ENCODE results near the gene XKR7. TPM values are rescaled to one million over a fixed set of nuclear protein-coding genes. Genes with fewer than 3 reads are reported as not detected.

The XKR7 gene
- total and polyA plus RNA-seq, 2 donors (not counting 3 experiments of a cell fraction or from before 2014, with no cell fraction given) = 0.04 TPM; not detected in 1

GRCh38 chr20:31956556-31957526 lies 11.1 kb upstream of the XKR7 start:
- H3K9me3 ChIP-seq (replicated peaks; ENCODE audit: control insufficient read depth, insufficient read depth, low read length) = no peaks in the 10 kb centered on the region
- no peak overlapping the region for H3K9ac ChIP-seq (replicated peaks; ENCODE audit: extremely low read depth, insufficient read depth, low read length)
- no peak overlapping the region for H3K27ac ChIP-seq (ENCODE audit: insufficient read depth, low read depth, low read length)
- no peaks in the 10 kb centered on the region for H3K4me1 ChIP-seq (ENCODE audit: control insufficient read depth, extremely low read depth, insufficient read depth, low read length)
- BruUV-seq (replicated peaks) = no TSS peak
- no peak for DNase-seq (ENCODE audit: low read depth, low spot score)
- H3K9me1 ChIP-seq (replicated peaks; ENCODE audit: control insufficient read depth, extremely low read depth, insufficient read depth, low read length) = no peaks in the 10 kb centered on the region
- no peaks in the 10 kb centered on the region for H4K20me1 ChIP-seq (replicated peaks; ENCODE audit: control insufficient read depth, extremely low read depth, insufficient read depth, low read length)
- H3K36me3 ChIP-seq (ENCODE audit: control insufficient read depth in 2 of 2, extremely low read depth in 1 of 2, insufficient read depth in 2 of 2, low read length in 2 of 2) = no peaks in the 10 kb centered on the region
- TF ChIP-seq MYC (IDR thresholded peaks at IDR 0.05; ENCODE audit: low read depth, low read length) = no peak
- ChIA-PET POLR2A (no interaction called here), CTCF (interaction anchor here (1.1 to 1.3 kb wide), 3 partner anchors 10 to 134 kb away, joined by 3 to 7 read pairs (median 3); no protein-coding TSS in a partner anchor)
- FAIRE-seq = no peak
- H3K27me3 ChIP-seq (ENCODE audit: control insufficient read depth in 2 of 2, insufficient read depth in 2 of 2, low read length in 2 of 2) = peaks cover 3 to 5% of the 10 kb centered on the region in 2 experiments
- dilution Hi-C loops (cut with MboI; ENCODE audit: extremely low pct_ligation_motif_present, low sequenced_read_pairs) (no loop called here), intact Hi-C loops (cut with micrococcal nuclease) (no loop called here)
- H3K79me2 ChIP-seq (ENCODE audit: control insufficient read depth, insufficient read depth, low read length) = no peaks in the 10 kb centered on the region
- no peak overlapping the region for H3K4me2 ChIP-seq (ENCODE audit: insufficient read depth, low read length)
- H3K4me3 ChIP-seq (replicated peaks in 1 of 3; ENCODE audit: insufficient read depth in 1 of 3, low read depth in 1 of 3, low read length in 3 of 3) = no peak overlapping the region
- H2AFZ ChIP-seq (ENCODE audit: low read depth, low read length) = no peak overlapping the region

GRCh38 chr20:31962761-31963160 lies 5.2 kb upstream of the XKR7 start:
- Histone ChIP-seq H2AFZ (ENCODE audit: low read depth, low read length) (no peak overlapping the region), H3K4me3 (replicated peaks in 1 of 3; ENCODE audit: insufficient read depth in 1 of 3, low read depth in 1 of 3, low read length in 3 of 3) (no peak overlapping the region), H3K27ac (ENCODE audit: insufficient read depth, low read depth, low read length) (no peak overlapping the region), H3K27me3 (ENCODE audit: control insufficient read depth in 2 of 2, insufficient read depth in 2 of 2, low read length in 2 of 2) (peaks cover 24 to 27% of the 10 kb centered on the region in 2 experiments), H3K9ac (replicated peaks; ENCODE audit: extremely low read depth, insufficient read depth, low read length) (no peak overlapping the region), H3K79me2 (ENCODE audit: control insufficient read depth, insufficient read depth, low read length) (no peaks in the 10 kb centered on the region), H3K4me2 (ENCODE audit: insufficient read depth, low read length) (no peak overlapping the region), H4K20me1 (replicated peaks; ENCODE audit: control insufficient read depth, extremely low read depth, insufficient read depth, low read length) (no peaks in the 10 kb centered on the region), H3K4me1 (ENCODE audit: control insufficient read depth, extremely low read depth, insufficient read depth, low read length) (no peaks in the 10 kb centered on the region), H3K36me3 (ENCODE audit: control insufficient read depth in 2 of 2, extremely low read depth in 1 of 2, insufficient read depth in 2 of 2, low read length in 2 of 2) (no peaks in the 10 kb centered on the region), H3K9me1 (replicated peaks; ENCODE audit: control insufficient read depth, extremely low read depth, insufficient read depth, low read length) (no peaks in the 10 kb centered on the region), H3K9me3 (replicated peaks; ENCODE audit: control insufficient read depth, insufficient read depth, low read length) (no peaks in the 10 kb centered on the region)
- ChIA-PET POLR2A (no interaction called here), CTCF (interaction anchor here (3.7 kb wide), 1 partner anchor 10 kb away, joined by 24 read pairs; the partner anchor contains the start of gene PDRG1)
- intact Hi-C loops (cut with micrococcal nuclease) (no loop called here), dilution Hi-C loops (cut with MboI; ENCODE audit: extremely low pct_ligation_motif_present, low sequenced_read_pairs) (no loop called here)
- TF ChIP-seq EZH2 (IDR thresholded peaks at IDR 0.05; ENCODE audit: borderline replicate concordance, low read depth, low read length, severe bottlenecking) = no peak
- TF ChIP-seq FOS (IDR thresholded peaks at IDR 0.05; ENCODE audit: borderline replicate concordance, insufficient read depth, low read length) = no peak
- no peak for TF ChIP-seq MYC (IDR thresholded peaks at IDR 0.05; ENCODE audit: low read depth, low read length)
- no peak for TF ChIP-seq CTCF (IDR thresholded peaks at IDR 0.05; ENCODE audit: extremely low read depth in 1 of 2, insufficient read depth in 1 of 2, low read depth in 1 of 2, low read length in 2 of 2)
- TF ChIP-seq JUN (IDR thresholded peaks at IDR 0.05; ENCODE audit: borderline replicate concordance, insufficient read depth, insufficient read length, low read depth) = no peak
- TF ChIP-seq MAX (IDR thresholded peaks at IDR 0.05; ENCODE audit: insufficient read depth, insufficient read length) = no peak
- TF ChIP-seq POLR2A (IDR thresholded peaks at IDR 0.05; ENCODE audit: low read depth, low read length) = no peak
- TF ChIP-seq POLR2AphosphoS5 (IDR thresholded peaks at IDR 0.05; ENCODE audit: insufficient read depth, low read depth, low read length) = no peak
- TF ChIP-seq GATA2 (IDR thresholded peaks at IDR 0.05; ENCODE audit: insufficient read depth, insufficient read length, low read depth, low read length) = no peak
- DNase-seq (ENCODE audit: low read depth, low spot score) (no peak), FAIRE-seq (no peak)
- BruUV-seq (replicated peaks) = no TSS peak
